HepG2 (cell line): ENCODE data around the gene BRCA1. TPM values are rescaled to one million over a fixed set of nuclear protein-coding genes. Genes with fewer than 3 reads are reported as not detected.

ENCODE experiments used
- NR3C1 ChIP-seq: sonication (generic); formaldehyde crosslinking; IDR thresholded peaks from 2 replicates; pipeline ENCODE4 v1.4.0; 2020; ENCODE audit warnings: missing genetic modification reagents
- ZBTB3 ChIP-seq: sonication (generic); formaldehyde crosslinking; IDR thresholded peaks from 2 replicates; pipeline ENCODE4 v1.4.0; 2020; ENCODE audit warnings: low read depth, mild to moderate bottlenecking, moderate library complexity, missing genetic modification reagents, borderline replicate concordance
- ZBTB33 ChIP-seq: sonication (generic); formaldehyde crosslinking; IDR thresholded peaks from 2 replicates; pipeline ENCODE4 v1.4.0; 2020; ENCODE audit warnings: missing genetic modification reagents
- ZKSCAN5 ChIP-seq: sonication (generic); formaldehyde crosslinking; IDR thresholded peaks from 2 replicates; pipeline ENCODE4 v1.5.1; 2020; ENCODE audit warnings: mild to moderate bottlenecking, missing genetic modification reagents
- ZMYM2 ChIP-seq: sonication (generic); formaldehyde crosslinking; IDR thresholded peaks from 2 replicates; pipeline ENCODE4 v1.8.0; 2022; ENCODE audit warnings: mild to moderate bottlenecking, missing genetic modification reagents
- ZNF574 ChIP-seq: sonication (generic); formaldehyde crosslinking; IDR thresholded peaks from 2 replicates; pipeline ENCODE4 v1.4.0; 2020; ENCODE audit warnings: missing genetic modification reagents
- polyA plus RNA-seq, 8 experiments: library from polyadenylated mRNA; depleted of rRNA in 3 of 8; stranded (reverse) in 7 of 8; unstranded in 1 of 8; fragments of >200 nt; fragmentation: Illumina TruSeq in 4 of 8; extraction: Trizol in 4 of 8; gene quantifications; 2 replicates each; pipeline versions ENCODE4 v1.2.1 to v1.2.3, GENCODE V29; 2011 to 2016; ENCODE audit warnings: low read depth in 4 of 8, missing spikeins in 1 of 8, mixed read lengths in 1 of 8; ENCODE audit not compliant: insufficient read depth in 1 of 8
- total RNA-seq, 5 experiments: library from RNA; depleted of rRNA; stranded (reverse); fragments of >200 nt; fragmentation: Illumina TruSeq; extraction: Trizol; gene quantifications; 2 replicates each; pipeline ENCODE4 v1.2.3, GENCODE V29; 2016; ENCODE audit warnings: low read depth in 1 of 5
- TF ChIP-seq, protein P1 (sequence below): sonication (generic); formaldehyde crosslinking; IDR thresholded peaks from 2 replicates; pipeline ENCODE4 v1.5.1; 2020; ENCODE audit warnings: missing genetic modification reagents, mild to moderate bottlenecking, borderline replicate concordance
- TF ChIP-seq, protein P2 (sequence below): sonication (generic); formaldehyde crosslinking; IDR thresholded peaks from 2 replicates; pipeline ENCODE4 v1.8.0; 2022; ENCODE audit warnings: mild to moderate bottlenecking, missing genetic modification reagents, moderate library complexity
- TF ChIP-seq, protein P3 (sequence below): sonication (generic); formaldehyde crosslinking; IDR thresholded peaks from 2 replicates; pipeline ENCODE4 v1.5.0; 2020; ENCODE audit warnings: missing genetic modification reagents

BRCA1 gene
- total and polyA plus RNA-seq, 2 of the 13 experiments (the other 11 are each of a cell fraction or from before 2014, with no cell fraction given): 13.3 to 37.5 TPM

- TF ChIP-seq NR3C1 (CRISPR knock-in tag): no peak
- no peak for TF ChIP-seq ZKSCAN5 (CRISPR knock-in tag)
- TF ChIP-seq ZBTB33 (CRISPR knock-in tag): peak; percentile 89
- no peak for TF ChIP-seq ZNF574
- TF ChIP-seq ZBTB3 (CRISPR knock-in tag): no peak
- TF ChIP-seq, protein P1, sequence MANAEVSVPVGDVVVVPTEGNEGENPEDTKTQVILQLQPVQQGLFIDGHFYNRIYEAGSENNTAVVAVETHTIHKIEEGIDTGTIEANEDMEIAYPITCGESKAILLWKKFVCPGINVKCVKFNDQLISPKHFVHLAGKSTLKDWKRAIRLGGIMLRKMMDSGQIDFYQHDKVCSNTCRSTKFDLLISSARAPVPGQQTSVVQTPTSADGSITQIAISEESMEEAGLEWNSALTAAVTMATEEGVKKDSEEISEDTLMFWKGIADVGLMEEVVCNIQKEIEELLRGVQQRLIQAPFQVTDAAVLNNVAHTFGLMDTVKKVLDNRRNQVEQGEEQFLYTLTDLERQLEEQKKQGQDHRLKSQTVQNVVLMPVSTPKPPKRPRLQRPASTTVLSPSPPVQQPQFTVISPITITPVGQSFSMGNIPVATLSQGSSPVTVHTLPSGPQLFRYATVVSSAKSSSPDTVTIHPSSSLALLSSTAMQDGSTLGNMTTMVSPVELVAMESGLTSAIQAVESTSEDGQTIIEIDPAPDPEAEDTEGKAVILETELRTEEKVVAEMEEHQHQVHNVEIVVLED (CRISPR knock-in tag): no peak
- TF ChIP-seq, protein P2, sequence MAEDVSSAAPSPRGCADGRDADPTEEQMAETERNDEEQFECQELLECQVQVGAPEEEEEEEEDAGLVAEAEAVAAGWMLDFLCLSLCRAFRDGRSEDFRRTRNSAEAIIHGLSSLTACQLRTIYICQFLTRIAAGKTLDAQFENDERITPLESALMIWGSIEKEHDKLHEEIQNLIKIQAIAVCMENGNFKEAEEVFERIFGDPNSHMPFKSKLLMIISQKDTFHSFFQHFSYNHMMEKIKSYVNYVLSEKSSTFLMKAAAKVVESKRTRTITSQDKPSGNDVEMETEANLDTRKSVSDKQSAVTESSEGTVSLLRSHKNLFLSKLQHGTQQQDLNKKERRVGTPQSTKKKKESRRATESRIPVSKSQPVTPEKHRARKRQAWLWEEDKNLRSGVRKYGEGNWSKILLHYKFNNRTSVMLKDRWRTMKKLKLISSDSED: no peak
- no peak for TF ChIP-seq ZMYM2
- TF ChIP-seq, protein P3, sequence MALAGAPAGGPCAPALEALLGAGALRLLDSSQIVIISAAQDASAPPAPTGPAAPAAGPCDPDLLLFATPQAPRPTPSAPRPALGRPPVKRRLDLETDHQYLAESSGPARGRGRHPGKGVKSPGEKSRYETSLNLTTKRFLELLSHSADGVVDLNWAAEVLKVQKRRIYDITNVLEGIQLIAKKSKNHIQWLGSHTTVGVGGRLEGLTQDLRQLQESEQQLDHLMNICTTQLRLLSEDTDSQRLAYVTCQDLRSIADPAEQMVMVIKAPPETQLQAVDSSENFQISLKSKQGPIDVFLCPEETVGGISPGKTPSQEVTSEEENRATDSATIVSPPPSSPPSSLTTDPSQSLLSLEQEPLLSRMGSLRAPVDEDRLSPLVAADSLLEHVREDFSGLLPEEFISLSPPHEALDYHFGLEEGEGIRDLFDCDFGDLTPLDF (CRISPR knock-in tag): no peak
Measured at GRCh38 chr17:43003542-43004172, 121.5 kb downstream of the BRCA1 start (continued).
